ENCODE results near the gene KDM1A.

DNA sequence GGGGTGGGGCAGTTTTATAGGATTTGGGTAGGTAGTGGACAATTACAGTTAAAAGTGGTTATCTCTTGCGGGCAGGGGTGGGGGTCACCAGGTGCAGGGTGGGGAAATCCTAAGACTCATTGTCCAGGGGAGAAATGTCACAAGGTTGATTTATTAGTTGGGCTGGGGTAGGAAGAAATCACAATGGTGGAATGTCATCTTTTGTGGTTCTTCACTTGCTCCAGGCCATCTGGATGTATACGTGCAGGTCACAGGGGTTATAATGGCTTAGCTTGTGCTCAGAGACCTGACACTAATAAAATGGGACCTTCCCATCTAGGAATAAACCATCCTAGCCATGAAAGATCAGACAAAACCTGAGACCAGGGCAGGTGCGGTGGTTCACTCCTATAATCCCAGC is 15.2 kb upstream of the KDM1A start:
- TF ChIP-seq, protein P1, sequence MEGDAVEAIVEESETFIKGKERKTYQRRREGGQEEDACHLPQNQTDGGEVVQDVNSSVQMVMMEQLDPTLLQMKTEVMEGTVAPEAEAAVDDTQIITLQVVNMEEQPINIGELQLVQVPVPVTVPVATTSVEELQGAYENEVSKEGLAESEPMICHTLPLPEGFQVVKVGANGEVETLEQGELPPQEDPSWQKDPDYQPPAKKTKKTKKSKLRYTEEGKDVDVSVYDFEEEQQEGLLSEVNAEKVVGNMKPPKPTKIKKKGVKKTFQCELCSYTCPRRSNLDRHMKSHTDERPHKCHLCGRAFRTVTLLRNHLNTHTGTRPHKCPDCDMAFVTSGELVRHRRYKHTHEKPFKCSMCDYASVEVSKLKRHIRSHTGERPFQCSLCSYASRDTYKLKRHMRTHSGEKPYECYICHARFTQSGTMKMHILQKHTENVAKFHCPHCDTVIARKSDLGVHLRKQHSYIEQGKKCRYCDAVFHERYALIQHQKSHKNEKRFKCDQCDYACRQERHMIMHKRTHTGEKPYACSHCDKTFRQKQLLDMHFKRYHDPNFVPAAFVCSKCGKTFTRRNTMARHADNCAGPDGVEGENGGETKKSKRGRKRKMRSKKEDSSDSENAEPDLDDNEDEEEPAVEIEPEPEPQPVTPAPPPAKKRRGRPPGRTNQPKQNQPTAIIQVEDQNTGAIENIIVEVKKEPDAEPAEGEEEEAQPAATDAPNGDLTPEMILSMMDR (IDR thresholded peaks at IDR 0.05), result no peak
- no peak for TF ChIP-seq POLR2A (IDR thresholded peaks at IDR 0.05)

All from tibial nerve (tissue), 3 donors.